ENCODE results near the gene ORC4. TPM values are rescaled to one million over a fixed set of nuclear protein-coding genes. Genes with fewer than 3 reads are reported as not detected.

Gene ORC4
- total and polyA plus RNA-seq, 2 donors (not counting 3 experiments of a cell fraction or from before 2014, with no cell fraction given): 25.2 to 27.0 TPM

GRCh38 chr2:148042219-148042618 lies 21.7 kb upstream of the ORC4 start:
- DNase-seq (ENCODE audit: low read depth, low spot score) (no peak), FAIRE-seq (no peak)
- Histone ChIP-seq H3K9me3 (replicated peaks; ENCODE audit: control insufficient read depth, insufficient read depth, low read length) (no peaks in the 10 kb centered on the region), H3K9me1 (replicated peaks; ENCODE audit: control insufficient read depth, extremely low read depth, insufficient read depth, low read length) (no peaks in the 10 kb centered on the region), H3K27ac (ENCODE audit: insufficient read depth, low read depth, low read length) (no peak overlapping the region), H2AFZ (ENCODE audit: low read depth, low read length) (no peak overlapping the region), H3K4me3 (replicated peaks in 1 of 3; ENCODE audit: insufficient read depth in 1 of 3, low read depth in 1 of 3, low read length in 3 of 3) (no peak overlapping the region), H3K4me1 (ENCODE audit: control insufficient read depth, extremely low read depth, insufficient read depth, low read length) (no peaks in the 10 kb centered on the region), H3K9ac (replicated peaks; ENCODE audit: extremely low read depth, insufficient read depth, low read length) (no peak overlapping the region), H3K79me2 (ENCODE audit: control insufficient read depth, insufficient read depth, low read length) (no peaks in the 10 kb centered on the region), H3K27me3 (ENCODE audit: control insufficient read depth in 2 of 2, insufficient read depth in 2 of 2, low read length in 2 of 2) (no peaks in the 10 kb centered on the region), H3K36me3 (ENCODE audit: control insufficient read depth in 2 of 2, extremely low read depth in 1 of 2, insufficient read depth in 2 of 2, low read length in 2 of 2) (no peaks in the 10 kb centered on the region), H3K4me2 (ENCODE audit: insufficient read depth, low read length) (no peak overlapping the region), H4K20me1 (replicated peaks; ENCODE audit: control insufficient read depth, extremely low read depth, insufficient read depth, low read length) (no peaks in the 10 kb centered on the region)
- no TSS peak for BruUV-seq (replicated peaks)
- no peak for TF ChIP-seq POLR2A (IDR thresholded peaks at IDR 0.05; ENCODE audit: low read depth, low read length)
- no peak for TF ChIP-seq FOS (IDR thresholded peaks at IDR 0.05; ENCODE audit: borderline replicate concordance, insufficient read depth, low read length)
- TF ChIP-seq MAX (IDR thresholded peaks at IDR 0.05; ENCODE audit: insufficient read depth, insufficient read length): no peak
- no peak for TF ChIP-seq MYC (IDR thresholded peaks at IDR 0.05; ENCODE audit: low read depth, low read length)
- TF ChIP-seq EZH2 (IDR thresholded peaks at IDR 0.05; ENCODE audit: borderline replicate concordance, low read depth, low read length, severe bottlenecking): no peak
- TF ChIP-seq JUN (IDR thresholded peaks at IDR 0.05; ENCODE audit: borderline replicate concordance, insufficient read depth, insufficient read length, low read depth): no peak
- no peak for TF ChIP-seq POLR2AphosphoS5 (IDR thresholded peaks at IDR 0.05; ENCODE audit: insufficient read depth, low read depth, low read length)
- no peak for TF ChIP-seq GATA2 (IDR thresholded peaks at IDR 0.05; ENCODE audit: insufficient read depth, insufficient read length, low read depth, low read length)
- TF ChIP-seq CTCF (IDR thresholded peaks at IDR 0.05; ENCODE audit: extremely low read depth in 1 of 2, insufficient read depth in 1 of 2, low read depth in 1 of 2, low read length in 2 of 2): no peak
- intact Hi-C loops (cut with micrococcal nuclease): no loop called here
- ChIA-PET CTCF (interaction anchor here (1.0 kb wide), 2 partner anchors 8 to 467 kb away, joined by 3 to 4 read pairs; no protein-coding TSS in a partner anchor), POLR2A (no interaction called here)
- dilution Hi-C loops (cut with MboI; ENCODE audit: extremely low pct_ligation_motif_present, low sequenced_read_pairs): no loop called here

Data from endothelial cell of umbilical vein (primary cell).